HG02678 (cell line): ENCODE data around the gene SNRNP25.
"Not testable (repeated sequence)": the region's sequence is repeated elsewhere in the genome, so short reads cannot be mapped to it uniquely, and the experiment has no call there.

Experiments
- ATAC-seq: cut with Tn5 transposase; IDR thresholded peaks from one replicate; pipeline ENCODE4 v1.9.1; 2021; ENCODE audit warnings: mild to moderate bottlenecking, moderate library complexity; ENCODE audit not compliant: unreplicated experiment

SNRNP25 gene

GRCh38 chr16:53346-54236 lies at the start of gene SNRNP25, which contains the start of gene POLR3K:
Gene SNRNP25, plus strand, starts transcription at chr16:53828. Its CDS starts 189 bp downstream, at chr16:54017.
Gene POLR3K, minus strand, starts transcription at chr16:53608. Its CDS starts 22 bp downstream, at chr16:53586.
- ATAC-seq: peak; percentile 91

DNA sequence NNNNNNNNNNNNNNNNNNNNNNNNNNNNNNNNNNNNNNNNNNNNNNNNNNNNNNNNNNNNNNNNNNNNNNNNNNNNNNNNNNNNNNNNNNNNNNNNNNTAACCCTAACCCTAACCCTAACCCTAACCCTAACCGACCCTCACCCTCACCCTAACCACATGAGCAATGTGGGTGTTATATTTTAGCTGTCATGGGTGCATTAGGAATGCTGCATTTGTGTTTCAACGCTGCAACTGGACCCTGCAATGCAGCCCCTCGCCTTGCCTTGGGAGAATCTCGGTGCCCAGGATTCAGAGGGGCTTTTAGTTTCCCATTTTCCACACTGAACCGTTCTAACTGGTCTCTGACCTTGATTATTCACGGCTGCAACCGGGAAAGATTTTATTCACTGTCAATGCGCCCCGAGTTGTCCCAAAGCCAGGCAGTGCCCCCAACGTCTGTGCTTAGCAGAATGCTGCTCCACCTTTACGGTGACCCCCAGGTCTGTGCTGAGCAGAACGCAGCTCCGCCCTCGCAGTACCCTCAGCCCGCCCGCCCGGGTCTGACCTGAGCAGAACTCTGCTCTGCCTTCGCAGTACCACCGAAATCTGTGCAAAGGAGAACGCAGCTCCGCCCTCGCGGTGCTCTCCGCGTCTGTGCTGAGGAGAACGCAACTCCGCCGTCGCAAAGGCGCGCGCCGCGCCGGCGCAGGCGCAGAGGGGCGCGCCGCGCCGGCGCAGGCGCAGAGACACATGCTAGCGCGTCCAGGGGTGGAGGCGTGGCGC lies 43.5 kb upstream of the SNRNP25 start:
- ATAC-seq: no peak

GRCh38 chr16:10772-11171 lies 42.9 kb upstream of the SNRNP25 start:
- ATAC-seq: not testable (repeated sequence)

- ATAC-seq: not testable (repeated sequence)
Observed at GRCh38 chr16:17062-17765, 36.4 kb upstream of the SNRNP25 start.

DNA sequence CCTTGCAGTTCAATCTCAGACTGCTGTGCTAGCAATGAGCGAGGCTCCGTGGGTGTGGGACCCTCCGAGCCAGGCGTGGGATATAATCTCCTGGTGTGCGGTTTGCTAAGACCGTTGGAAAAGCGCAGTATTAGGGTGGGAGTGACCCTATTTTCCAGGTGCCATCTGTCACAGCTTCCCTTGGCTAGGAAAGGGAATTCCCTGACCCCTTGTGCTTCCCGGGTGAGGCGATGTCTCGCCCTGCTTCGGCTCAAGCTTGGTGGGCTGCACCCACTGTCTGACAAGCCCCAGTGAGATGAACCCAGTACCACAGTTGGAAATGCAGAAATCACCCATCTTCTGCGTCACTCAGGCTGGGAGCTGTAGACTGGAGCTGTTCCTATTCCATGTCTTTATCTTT lies 32.7 kb upstream of the SNRNP25 start:
- not testable (repeated sequence) for ATAC-seq

- ATAC-seq: not testable (repeated sequence)
Observed at GRCh38 chr16:24151-24550, 29.5 kb upstream of the SNRNP25 start.

DNA sequence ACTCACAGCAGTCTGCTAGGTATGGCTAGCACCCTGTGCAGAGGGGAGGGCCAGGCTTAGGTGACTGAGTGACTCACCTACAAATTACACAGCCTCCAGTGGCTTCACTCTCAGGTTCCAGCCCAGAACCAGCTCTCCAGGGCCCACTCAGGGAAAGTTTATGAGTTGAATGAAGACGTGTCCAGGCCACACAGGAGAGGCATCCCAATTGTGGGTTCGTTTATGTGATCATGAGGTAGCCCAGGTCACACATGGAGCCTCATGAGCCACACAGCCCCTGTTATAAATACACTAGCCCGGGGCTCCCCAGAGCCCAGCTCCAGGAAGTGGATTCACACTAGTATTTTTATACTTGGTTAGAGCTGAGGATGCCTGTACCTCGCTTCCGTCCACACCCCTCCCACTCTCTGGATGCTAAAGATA lies 27.7 kb upstream of the SNRNP25 start:
- peak; percentile 65 for ATAC-seq

DNA sequence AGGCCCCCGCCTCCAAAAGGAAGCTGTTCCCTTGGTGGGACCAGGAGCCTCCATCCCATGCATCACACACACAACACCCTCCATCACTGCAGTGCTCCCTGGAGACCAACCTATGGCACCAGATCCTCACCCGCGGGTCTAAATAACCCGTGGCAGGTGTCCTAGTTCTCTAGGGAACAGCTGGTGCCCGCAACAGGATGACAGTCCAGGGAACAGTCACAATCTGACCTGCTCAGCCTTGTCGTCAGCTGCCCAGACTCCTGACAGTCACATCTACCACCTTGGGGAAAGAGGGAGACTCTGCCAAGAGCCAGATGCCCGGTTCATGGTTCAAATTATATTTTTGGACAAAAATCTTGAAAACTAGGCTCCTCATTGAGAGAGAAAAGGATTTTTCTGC lies 23.0 kb upstream of the SNRNP25 start:
- not testable (repeated sequence) for ATAC-seq

- ATAC-seq: not testable (repeated sequence)
Observed at GRCh38 chr16:33154-33876, 20.3 kb upstream of the SNRNP25 start.

DNA sequence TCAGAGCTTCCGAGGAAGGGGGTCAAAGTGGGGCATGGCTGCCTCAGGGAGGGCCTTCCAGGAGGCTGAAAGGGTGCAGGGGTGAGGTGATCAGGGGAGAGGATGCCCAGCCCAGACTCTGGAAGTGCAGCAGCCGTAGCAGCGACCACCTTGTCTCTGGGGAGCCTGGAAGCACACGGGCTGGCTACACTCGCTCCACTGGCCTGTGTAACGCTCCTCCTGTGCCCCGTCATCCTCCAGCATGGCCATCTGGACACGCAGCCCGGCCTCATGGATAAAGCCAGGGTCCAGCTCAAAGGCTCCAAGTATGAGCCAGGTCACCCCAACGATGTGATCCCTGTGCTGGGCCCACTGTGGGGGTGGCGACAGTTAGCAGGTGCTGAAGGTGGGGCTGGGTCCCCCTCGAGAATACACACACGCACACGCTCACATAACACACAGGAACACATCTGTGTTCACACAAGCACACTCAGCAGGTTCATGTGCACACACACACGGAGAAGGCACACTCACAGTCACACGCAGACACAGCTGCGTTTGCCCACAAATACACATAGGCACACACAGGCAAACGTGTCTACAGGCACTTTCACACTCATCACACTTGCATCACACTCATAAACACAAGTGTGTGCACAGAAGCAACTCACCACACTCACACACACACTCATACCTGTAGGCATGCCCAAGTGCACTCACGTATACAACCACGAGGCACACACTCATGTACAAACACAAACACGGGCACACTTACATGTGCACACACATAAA lies 19.6 kb upstream of the SNRNP25 start:
- no peak for ATAC-seq

- no peak for ATAC-seq
Observed at GRCh38 chr16:34648-34987, 19.0 kb upstream of the SNRNP25 start.

- ATAC-seq: no peak
Observed at GRCh38 chr16:35011-35677, 18.5 kb upstream of the SNRNP25 start.

DNA sequence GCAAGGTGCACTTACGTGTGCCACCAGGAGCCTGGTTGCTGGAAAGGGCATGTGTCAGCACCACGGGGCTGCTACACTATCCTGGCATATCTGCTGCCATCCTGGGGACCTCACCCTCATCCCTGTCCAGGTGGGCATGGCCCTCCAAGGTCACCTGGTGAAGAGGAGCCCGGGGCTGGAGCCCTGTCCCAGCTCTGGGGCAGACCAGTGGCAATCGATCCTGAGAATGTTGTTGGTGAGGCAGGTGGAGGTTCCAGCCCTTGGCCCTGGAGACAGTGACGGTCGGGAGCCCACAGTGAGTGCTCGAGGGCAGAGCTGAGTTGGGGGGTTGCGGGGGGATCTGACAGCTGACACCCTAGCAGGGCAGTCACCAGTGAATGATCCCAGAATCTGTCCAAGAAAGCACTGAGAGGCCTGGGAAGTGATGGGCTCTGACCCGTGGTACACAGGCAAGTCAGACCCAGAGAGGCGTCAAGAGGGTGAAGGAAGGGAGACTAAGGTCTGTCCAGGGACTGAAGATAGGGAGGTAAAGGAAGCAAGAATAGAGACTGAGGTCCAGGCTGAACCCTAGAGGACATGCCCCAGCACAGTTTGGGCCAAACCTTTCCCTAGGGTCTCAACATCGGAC lies 17.8 kb upstream of the SNRNP25 start:
- no peak for ATAC-seq

- no peak for ATAC-seq
Observed at GRCh38 chr16:36336-36984, 17.2 kb upstream of the SNRNP25 start.

DNA sequence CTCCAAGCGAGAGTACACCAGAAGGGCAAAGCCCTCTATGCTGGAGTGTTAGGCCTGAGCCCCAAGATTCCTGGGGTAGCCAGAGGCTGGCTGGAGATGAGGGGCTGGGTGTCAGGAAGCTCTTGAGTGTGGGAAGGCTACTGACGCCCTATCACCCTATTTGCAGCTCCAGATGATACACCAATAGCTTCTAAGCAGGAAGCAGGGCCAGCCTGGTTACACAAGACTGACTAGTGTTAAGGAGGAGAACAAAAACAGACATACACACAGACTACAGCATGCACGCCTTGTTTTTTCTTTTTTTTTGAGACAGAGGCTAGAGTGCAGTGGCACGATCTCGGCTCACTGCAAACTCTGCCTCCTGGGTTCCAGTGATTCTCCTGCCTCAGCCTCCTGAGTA lies 16.1 kb upstream of the SNRNP25 start:
- ATAC-seq: no peak

- not testable (repeated sequence) for ATAC-seq
Observed at GRCh38 chr16:38206-38605, 15.4 kb upstream of the SNRNP25 start.

- peak; percentile 82 for ATAC-seq
Observed at GRCh38 chr16:38941-39892, 14.4 kb upstream of the SNRNP25 start.
